ENCODE measurements around the gene MCU.
"Not testable (repeated sequence)": the region's sequence is repeated elsewhere in the genome, so short reads cannot be mapped to it uniquely, and the experiment has no call there.

The MCU gene

GRCh38 chr10:72911758-72912157 is 219.8 kb downstream of the MCU start:
- DNase-seq, result no peak

- no peak for DNase-seq
Measured at GRCh38 chr10:72912736-72913135, 220.8 kb downstream of the MCU start.

GRCh38 chr10:72913287-72913686 is 221.3 kb downstream of the MCU start:
- no peak for DNase-seq

DNA sequence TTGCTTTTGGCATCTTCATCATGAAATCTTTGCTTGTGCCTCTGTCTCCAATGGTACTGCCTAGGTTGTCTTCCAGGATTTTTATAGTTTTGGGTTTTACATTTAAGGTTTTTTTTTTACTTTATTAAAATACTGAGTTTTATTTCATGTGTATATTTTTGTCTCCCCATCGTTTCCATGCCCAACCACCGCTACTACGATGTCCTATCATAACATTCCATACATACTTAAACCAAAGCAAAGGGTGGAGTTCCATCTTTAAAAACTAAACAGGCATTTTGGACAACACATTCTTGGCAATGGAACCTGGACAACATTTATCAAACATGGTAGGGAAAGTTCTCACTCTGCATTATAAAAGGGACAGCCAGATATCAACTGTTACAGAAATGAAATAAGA is 225.3 kb downstream of the MCU start:
- not testable (repeated sequence) for DNase-seq

DNA sequence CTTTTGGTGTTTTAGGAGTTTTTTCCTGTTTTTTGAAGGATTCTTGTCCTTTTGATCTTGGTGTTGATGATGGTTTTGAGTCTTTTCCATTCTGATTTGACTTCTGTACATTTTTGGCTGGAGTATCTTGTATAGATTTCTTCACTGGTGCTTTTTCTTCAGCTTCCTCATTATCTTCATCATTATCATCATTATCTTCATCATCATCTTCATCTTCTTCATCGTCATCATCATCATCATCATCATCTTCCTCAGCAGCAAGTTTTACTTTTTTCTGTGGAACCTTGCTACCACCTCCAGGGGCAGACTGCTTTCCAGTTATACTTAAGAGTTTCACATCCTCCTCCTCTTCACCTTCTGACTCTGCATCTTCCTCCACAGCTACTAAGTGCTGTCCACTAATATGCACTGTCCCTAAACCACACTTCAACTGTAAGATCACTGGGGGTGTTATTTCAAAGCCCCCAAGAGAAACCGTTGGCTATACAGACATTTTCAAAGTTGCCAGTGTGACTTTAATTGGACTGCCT is 225.9 kb downstream of the MCU start:
- DNase-seq, result not testable (repeated sequence)

- DNase-seq, result no peak
Measured at GRCh38 chr10:72918352-72918751, 226.4 kb downstream of the MCU start.

GRCh38 chr10:72921147-72921683 is 229.3 kb downstream of the MCU start:
- not testable (repeated sequence) for DNase-seq

DNA sequence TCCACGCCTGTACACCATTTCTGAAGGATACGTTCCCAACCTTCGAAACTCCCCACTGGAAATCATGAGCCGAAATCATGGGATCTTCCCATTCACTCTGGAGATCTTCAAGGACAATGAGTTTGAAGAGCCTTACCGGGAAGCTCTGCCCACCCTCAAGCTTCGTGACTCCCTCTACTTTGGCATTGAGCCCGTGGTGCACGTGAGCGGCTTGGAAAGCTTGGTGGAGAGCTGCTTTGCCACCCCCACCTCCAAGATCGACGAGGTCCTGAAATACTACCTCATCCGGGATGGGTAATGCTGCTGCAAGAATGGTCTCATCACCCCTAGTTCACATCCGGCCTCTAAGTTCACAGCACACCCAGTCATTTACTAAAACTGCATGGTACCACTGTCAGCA is 232.4 kb downstream of the MCU start:
- DNase-seq, result no peak

DNA sequence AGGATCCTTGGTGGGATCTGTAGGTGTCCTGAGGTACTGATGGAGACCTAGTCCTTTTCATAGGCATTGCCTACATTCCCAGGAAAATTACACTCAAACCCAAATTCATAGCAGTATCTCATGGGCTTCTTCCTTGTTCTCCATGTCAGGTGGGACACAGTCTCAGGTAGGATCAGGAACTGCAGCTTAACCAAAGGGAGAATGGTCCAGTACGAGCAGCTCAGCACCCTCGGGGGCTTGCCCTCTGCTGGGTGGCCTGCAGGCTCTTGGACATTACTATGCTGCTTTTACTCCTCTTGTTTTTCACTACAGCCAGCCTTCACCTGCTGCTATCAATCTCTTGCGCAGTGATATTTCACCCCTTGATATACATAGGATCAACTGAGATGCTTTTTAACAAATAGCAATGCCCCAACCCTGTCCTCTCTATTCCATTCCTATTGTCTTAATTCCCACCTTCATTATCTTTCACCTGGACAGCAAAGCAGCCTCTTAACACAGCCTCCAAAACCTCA is 234.1 kb downstream of the MCU start:
- DNase-seq, result no peak

DNA sequence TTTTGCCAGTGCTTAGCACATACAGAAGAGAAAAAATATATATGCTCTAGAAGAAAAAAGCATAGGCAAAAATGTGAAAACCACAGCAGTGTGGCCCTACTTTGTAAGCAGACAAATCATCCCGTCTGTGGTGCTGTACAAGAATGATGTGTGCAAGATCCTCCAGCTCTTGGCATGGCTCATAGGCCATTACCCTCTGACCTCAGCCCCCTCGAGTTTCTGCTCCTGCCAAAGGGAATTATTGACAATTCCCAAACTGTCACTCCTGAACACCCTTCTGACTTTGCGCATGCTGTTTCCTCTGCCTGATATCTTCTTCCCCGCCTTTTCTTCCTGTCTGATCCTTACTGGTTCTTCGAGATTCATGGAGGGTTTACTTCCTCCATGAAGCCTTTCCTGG is 235.5 kb downstream of the MCU start:
- no peak for DNase-seq

- DNase-seq, result no peak
Measured at GRCh38 chr10:72928798-72929197, 236.9 kb downstream of the MCU start.

- DNase-seq, result no peak
Measured at GRCh38 chr10:72930276-72930675, 238.3 kb downstream of the MCU start.

DNA sequence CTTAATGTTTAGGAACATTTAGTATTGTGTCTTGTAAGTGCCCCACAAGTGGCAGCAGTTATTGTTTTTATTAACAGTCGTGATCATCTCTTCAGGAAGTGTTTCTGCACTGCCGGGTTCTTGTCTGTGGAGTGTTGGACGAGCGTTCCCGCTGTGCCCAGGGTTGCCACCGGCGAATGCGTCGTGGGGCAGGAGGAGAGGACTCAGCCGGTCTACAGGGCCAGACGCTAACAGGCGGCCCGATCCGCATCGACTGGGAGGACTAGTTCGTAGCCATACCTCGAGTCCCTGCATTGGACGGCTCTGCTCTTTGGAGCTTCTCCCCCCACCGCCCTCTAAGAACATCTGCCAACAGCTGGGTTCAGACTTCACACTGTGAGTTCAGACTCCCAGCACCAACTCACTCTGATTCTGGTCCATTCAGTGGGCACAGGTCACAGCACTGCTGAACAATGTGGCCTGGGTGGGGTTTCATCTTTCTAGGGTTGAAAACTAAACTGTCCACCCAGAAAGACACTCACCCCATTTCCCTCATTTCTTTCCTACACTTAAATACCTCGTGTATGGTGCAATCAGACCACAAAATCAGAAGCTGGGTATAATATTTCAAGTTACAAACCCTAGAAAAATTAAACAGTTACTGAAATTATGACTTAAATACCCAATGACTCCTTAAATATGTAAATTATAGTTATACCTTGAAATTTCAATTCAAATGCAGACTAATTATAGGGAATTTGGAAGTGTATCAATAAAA is 240.5 kb downstream of the MCU start:
- DNase-seq, result no peak

GRCh38 chr10:72935361-72935760 is 243.4 kb downstream of the MCU start:
- no peak for DNase-seq

All from stimulated activated CD4-positive, alpha-beta T cell treated with anti-CD3 and anti-CD28 coated beads, Interleukin-4, amount 100 ng/mL, for 4 hours (primary cell).